OCI-LY7 (cell line): ENCODE measurements around the gene ACYP2.

Experiments
- CTCF ChIP-seq: fragments of 200-600 bp; sonication (generic); conservative IDR thresholded peaks from 2 replicates; pipeline ENCODE4 v1.5.1; 2014; ENCODE audit warnings: mild to moderate bottlenecking, antibody characterized with exemption, low read length, moderate library complexity, mixed read lengths
- EZH2phosphoT487 ChIP-seq: fragments of 200-600 bp; sonication (generic); IDR thresholded peaks from 2 replicates; pipeline ENCODE4 v1.6.1; 2018; ENCODE audit warnings: low read depth, borderline replicate concordance, mild to moderate bottlenecking, mixed run types, antibody characterized with exemption, low read length, moderate library complexity, mixed read lengths

DNA sequence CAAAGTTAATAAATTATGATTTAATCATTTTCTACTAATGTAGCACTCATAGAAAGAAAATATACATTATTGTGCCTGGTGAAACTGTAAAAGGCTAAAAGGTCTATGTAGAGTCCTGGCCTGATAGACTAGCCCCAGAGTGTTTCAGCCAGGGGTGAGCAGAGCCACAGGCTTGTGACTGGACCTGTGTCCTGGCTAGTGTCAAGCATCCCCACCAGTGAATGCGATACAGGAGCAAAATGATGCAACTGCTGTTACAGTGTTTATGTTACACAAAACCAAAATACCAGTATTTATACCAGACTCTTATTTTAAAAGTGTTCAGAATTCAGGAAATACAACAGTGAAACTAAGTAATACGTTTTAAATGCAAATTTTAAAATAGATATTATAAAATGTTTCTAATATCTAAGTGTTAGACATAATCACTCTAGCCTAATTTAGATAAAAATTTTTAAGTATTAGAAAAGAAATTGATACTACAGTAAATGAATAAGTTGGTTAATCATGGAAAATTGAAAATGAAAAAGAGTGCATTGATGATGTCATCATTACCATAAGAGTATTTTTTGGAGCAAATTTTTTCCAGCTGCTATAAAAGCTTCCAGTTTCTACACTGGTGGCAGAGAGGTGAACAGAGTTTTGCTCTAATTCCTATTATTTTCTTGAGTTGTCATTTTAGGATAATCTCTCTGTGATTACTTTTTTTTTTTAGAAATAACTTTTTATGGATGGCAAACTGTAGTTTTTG, 146.8 kb downstream of the ACYP2 start:
- TF ChIP-seq CTCF (no peak), EZH2phosphoT487 (no peak)
